ENCODE results near the gene ZNF555.

ZNF555 gene

GRCh38 chr19:2803486-2804155 is 37.7 kb upstream of the ZNF555 start:
- no peak overlapping the region for H3K9ac ChIP-seq (ENCODE audit: low read depth, low read length)
- H3K4me1 ChIP-seq (ENCODE audit: insufficient read depth, low read length), result no peaks in the 10 kb centered on the region
- DNase-seq (no peak), ATAC-seq (ENCODE audit: insufficient read depth, low read depth) (no peak)
- H3K4me2 ChIP-seq (ENCODE audit: insufficient read depth, low read length), result no peak overlapping the region
- H3K4me3 ChIP-seq (ENCODE audit: low read depth in 1 of 2, low read length in 2 of 2), result no peak overlapping the region
- H4K20me1 ChIP-seq (ENCODE audit: insufficient read depth, low read length), result peaks cover 36% of the 10 kb centered on the region
- H3K9me3 ChIP-seq (ENCODE audit: insufficient read depth, low read length, severe bottlenecking), result no peaks in the 10 kb centered on the region
- H3K36me3 ChIP-seq (ENCODE audit: insufficient read depth, low read length), result peaks cover 93% of the 10 kb centered on the region
- no peak overlapping the region for H2AFZ ChIP-seq (ENCODE audit: low read depth, low read length)
- no peaks in the 10 kb centered on the region for H3K27me3 ChIP-seq (ENCODE audit: insufficient read depth, low read length, poor library complexity)
- H3K27ac ChIP-seq (ENCODE audit: low read length), result no peak overlapping the region
- TF ChIP-seq CTCF (IDR thresholded peaks at IDR 0.05; ENCODE audit: borderline replicate concordance, extremely low read depth, low read length, poor library complexity, severe bottlenecking) (no peak), EZH2 (IDR thresholded peaks at IDR 0.05; ENCODE audit: borderline replicate concordance, low read depth, low read length, severe bottlenecking) (no peak)
- peaks cover 8% of the 10 kb centered on the region; the same call in 1 of the 2 replicates for H3K79me2 ChIP-seq (ENCODE audit: insufficient read depth, low read length)

- H3K4me1 ChIP-seq (ENCODE audit: insufficient read depth, low read length), result no peaks in the 10 kb centered on the region
- H3K27me3 ChIP-seq (ENCODE audit: insufficient read depth, low read length, poor library complexity), result no peaks in the 10 kb centered on the region
These were observed 36.9 kb upstream of the ZNF555 start for GRCh38 chr19:2804156-2805004.

GRCh38 chr19:2805261-2805900 is 35.9 kb upstream of the ZNF555 start:
- peaks cover 36% of the 10 kb centered on the region for H4K20me1 ChIP-seq (ENCODE audit: insufficient read depth, low read length)
- H3K9ac ChIP-seq (ENCODE audit: low read depth, low read length), result no peak overlapping the region
- ATAC-seq (ENCODE audit: insufficient read depth, low read depth), result no peak
- no peak overlapping the region for H3K4me3 ChIP-seq (ENCODE audit: low read depth in 1 of 2, low read length in 2 of 2)
- peaks cover 8% of the 10 kb centered on the region; the same call in 1 of the 2 replicates for H3K79me2 ChIP-seq (ENCODE audit: insufficient read depth, low read length)
- H3K27ac ChIP-seq (ENCODE audit: low read length), result no peak overlapping the region
- H3K4me2 ChIP-seq (ENCODE audit: insufficient read depth, low read length), result no peak overlapping the region
- H3K27me3 ChIP-seq (ENCODE audit: insufficient read depth, low read length, poor library complexity), result no peaks in the 10 kb centered on the region
- no peak for DNase-seq
- TF ChIP-seq CTCF (IDR thresholded peaks at IDR 0.05; ENCODE audit: borderline replicate concordance, extremely low read depth, low read length, poor library complexity, severe bottlenecking), result no peak
- H2AFZ ChIP-seq (ENCODE audit: low read depth, low read length), result no peak overlapping the region
- no peaks in the 10 kb centered on the region for H3K4me1 ChIP-seq (ENCODE audit: insufficient read depth, low read length)
- H3K9me3 ChIP-seq (ENCODE audit: insufficient read depth, low read length, severe bottlenecking), result no peaks in the 10 kb centered on the region
- H3K36me3 ChIP-seq (ENCODE audit: insufficient read depth, low read length), result peaks cover 94% of the 10 kb centered on the region

More at GRCh38 chr19:2804156-2805004, 36.9 kb upstream of the ZNF555 start:
- Histone ChIP-seq H3K79me2 (ENCODE audit: insufficient read depth, low read length) (peaks cover 8% of the 10 kb centered on the region; the same call in 1 of the 2 replicates), H3K9me3 (ENCODE audit: insufficient read depth, low read length, severe bottlenecking) (no peaks in the 10 kb centered on the region), H4K20me1 (ENCODE audit: insufficient read depth, low read length) (peaks cover 36% of the 10 kb centered on the region), H3K9ac (ENCODE audit: low read depth, low read length) (no peak overlapping the region), H3K36me3 (ENCODE audit: insufficient read depth, low read length) (peaks cover 93% of the 10 kb centered on the region), H3K4me3 (ENCODE audit: low read depth in 1 of 2, low read length in 2 of 2) (no peak overlapping the region), H3K27ac (ENCODE audit: low read length) (peak overlapping the region; percentile 26; the same call in 1 of the 2 replicates), H2AFZ (ENCODE audit: low read depth, low read length) (no peak overlapping the region), H3K4me2 (ENCODE audit: insufficient read depth, low read length) (no peak overlapping the region)
- ATAC-seq (ENCODE audit: insufficient read depth, low read depth) (no peak), DNase-seq (no peak)
- TF ChIP-seq CTCF (IDR thresholded peaks at IDR 0.05; ENCODE audit: borderline replicate concordance, extremely low read depth, low read length, poor library complexity, severe bottlenecking), result no peak
- no peak for TF ChIP-seq EZH2 (IDR thresholded peaks at IDR 0.05; ENCODE audit: borderline replicate concordance, low read depth, low read length, severe bottlenecking)

Measured in DND-41 (cell line).